Astrocyte of the cerebellum (primary cell): ENCODE measurements around the gene C2orf68.
A peak's percentile ranks its signal among the peaks of the same experiment; 100 is the strongest.
"Not testable (repeated sequence)": the region's sequence is repeated elsewhere in the genome, so short reads cannot be mapped to it uniquely, and the experiment has no call there.

Experiments
- DNase-seq: peaks from one replicate; pipeline ENCODE4 v3.0.0-alpha.2; 2011; ENCODE audit warnings: low read depth
- H3K4me3 ChIP-seq: 2 replicates; pipeline ENCODE4 v1.5.1; 2011; ENCODE audit warnings: mild to moderate bottlenecking, low read depth, low read length, moderate library complexity
- in situ Hi-C: cut with HindIII; loops from 2 replicates; pipeline ENCODE4 v1.10.0; 2017; ENCODE audit warnings: low sequenced_read_pairs
- TF ChIP-seq, protein P1 (sequence below): IDR thresholded peaks from 2 replicates; pipeline ENCODE4 v1.5.1; 2012; ENCODE audit warnings: low read length, low read depth, moderate library complexity, mild to moderate bottlenecking; ENCODE audit errors: missing control alignments

Gene C2orf68

DNA sequence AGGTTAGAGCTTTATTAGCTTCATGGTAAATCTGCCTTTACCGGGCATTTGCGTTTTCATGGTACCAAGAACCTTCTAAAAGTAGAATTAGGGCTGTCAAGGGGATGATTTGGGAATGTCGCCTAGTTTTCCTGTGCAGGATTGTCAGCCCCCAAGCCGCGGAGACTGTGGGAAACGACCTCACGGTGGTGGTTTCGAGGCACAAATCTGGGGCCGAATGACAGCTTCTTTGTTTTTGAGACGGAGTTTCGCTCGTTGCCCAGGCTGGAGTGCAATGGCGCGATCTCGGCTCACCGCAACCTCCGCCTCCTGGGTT, 3.5 kb upstream of the C2orf68 start:
- no peak for DNase-seq
- TF ChIP-seq, protein P1, sequence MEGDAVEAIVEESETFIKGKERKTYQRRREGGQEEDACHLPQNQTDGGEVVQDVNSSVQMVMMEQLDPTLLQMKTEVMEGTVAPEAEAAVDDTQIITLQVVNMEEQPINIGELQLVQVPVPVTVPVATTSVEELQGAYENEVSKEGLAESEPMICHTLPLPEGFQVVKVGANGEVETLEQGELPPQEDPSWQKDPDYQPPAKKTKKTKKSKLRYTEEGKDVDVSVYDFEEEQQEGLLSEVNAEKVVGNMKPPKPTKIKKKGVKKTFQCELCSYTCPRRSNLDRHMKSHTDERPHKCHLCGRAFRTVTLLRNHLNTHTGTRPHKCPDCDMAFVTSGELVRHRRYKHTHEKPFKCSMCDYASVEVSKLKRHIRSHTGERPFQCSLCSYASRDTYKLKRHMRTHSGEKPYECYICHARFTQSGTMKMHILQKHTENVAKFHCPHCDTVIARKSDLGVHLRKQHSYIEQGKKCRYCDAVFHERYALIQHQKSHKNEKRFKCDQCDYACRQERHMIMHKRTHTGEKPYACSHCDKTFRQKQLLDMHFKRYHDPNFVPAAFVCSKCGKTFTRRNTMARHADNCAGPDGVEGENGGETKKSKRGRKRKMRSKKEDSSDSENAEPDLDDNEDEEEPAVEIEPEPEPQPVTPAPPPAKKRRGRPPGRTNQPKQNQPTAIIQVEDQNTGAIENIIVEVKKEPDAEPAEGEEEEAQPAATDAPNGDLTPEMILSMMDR: no peak
- no peak overlapping the region for H3K4me3 ChIP-seq
- in situ Hi-C loops: no loop called here

DNA sequence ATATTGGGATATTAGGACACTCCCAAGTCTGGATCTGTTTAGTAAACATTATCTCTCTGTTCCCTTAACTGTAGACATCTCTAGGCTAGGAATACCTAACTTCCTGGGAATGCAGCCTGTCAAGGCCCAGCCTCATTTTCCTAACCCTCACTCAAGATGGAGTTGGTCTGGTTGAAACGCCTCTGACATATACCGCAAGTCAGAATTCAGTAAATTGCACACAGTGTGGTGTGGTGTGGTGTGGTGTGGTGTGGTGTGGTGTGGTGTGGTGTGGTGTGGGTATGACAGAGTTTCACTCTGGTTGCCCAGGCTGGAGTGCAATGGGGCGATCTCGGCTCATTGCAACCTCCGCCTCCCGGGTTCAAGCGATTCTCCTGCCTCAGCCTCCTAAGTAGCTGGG, 2.9 kb upstream of the C2orf68 start:
- DNase-seq, H3K4me3 ChIP-seq, in situ Hi-C loops: not testable (repeated sequence)

DNA sequence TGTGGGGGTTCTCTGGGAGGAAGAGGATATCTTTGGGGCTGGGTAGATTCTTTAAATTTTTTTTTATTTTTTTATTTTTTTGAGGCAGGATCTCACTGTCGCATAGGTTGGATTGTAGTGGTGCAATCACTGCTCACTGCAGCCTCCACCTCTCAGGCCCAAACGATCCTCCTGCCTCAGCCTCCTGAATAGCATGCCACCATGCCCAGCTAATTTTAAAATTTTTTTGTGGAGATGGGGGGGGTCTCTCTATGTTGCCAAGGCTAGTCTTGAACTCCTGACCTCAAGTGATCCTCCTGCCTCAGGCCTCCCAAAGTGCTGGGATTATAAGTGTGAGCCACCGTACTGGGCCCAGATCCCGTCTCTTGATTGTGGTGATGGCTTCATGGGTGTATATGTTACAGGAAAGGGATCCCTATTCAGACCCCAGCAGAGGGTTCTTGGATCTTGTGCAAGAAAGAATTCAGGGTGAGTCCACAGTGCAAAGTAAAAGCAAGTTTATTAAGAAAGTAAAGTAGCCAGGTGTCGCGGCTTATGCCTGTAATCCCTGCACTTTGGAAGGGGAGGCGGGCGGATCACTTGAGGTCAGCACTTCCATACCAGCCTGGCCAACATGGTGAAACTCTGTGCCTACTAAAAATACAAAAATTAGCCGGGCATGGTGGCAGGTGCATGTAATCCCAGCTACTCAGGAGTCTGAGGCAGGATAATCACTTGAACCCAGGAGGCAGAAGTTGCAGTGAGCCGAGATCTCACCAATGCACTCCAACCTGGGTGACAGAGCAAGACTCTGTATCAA, 2.0 kb upstream of the C2orf68 start:
- DNase-seq: no peak
- in situ Hi-C loops: no loop called here
- no peak overlapping the region for H3K4me3 ChIP-seq
- TF ChIP-seq, protein P1: no peak

DNA sequence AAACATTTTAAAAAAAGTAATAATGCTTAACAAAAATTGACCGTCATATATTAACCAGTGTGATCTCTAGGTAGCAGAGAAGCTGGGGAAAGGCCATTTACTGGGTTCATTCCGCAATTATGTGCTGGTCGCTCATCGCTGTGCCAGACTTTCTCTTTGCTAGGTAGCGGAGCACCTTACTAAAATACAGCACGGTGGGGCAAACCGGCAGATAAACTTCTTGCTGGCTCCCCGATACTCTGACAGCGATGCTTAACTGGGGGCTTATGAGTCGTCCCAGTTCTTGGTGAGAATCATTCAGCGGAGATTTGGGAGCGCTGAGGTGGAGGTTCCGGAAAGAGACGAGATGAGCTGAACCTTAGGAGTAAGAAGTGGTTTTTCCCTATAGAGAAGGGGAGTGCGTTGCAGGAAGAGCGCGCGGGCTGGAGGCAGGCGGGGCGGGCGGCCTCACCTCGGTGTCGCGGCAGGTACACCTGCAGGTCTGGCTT, 605 bp downstream of the C2orf68 start:
- peak overlapping the region; percentile 62 for H3K4me3 ChIP-seq
- in situ Hi-C loops: no loop called here
- no peak for DNase-seq
- TF ChIP-seq, protein P1: no peak

DNA sequence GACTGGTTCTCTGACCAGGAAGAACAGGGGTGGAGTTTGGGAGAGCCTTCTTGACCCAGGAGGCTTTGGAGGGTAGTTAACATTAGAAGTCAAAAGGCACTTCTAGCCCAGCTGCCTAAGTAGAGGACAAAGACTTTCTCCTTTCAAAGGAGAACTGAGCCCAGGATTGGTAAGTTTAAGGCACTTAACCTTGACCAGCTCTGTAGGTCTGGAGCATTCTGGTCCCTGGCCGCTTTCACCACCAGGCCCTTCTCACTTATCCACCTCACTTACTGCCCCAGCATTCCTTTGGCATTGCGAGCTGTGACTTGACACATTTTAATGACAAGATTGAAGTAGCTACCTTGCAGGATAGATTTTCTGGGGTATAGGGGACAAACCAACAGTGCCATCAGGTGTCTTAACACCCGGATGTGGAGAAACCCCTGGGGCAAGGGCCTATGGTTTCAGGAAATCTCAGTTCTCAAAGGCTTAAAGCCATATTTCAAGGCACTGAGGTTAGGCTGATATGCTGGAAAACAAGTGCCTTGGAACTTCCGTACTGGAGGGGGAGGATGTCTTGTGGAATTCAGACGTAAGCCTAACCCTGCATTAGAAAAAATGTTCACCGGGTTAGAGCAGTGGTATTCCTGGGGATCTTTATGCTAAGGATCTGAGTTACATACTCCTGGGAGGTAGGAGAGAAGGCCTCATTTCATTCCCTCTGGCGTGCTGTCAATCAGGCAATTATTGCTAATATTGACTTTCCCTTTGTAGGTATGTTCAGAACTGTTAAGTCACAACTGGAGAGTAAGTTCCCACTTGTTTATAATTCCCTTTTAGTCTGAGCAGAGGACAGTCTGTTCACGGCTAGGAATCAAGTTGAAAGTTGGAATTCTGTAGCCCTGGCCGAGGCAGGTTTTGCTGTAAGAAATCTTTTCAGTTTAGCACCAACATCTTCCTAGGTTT, 4.3 kb downstream of the C2orf68 start:
- TF ChIP-seq, protein P1: no peak
- in situ Hi-C loops: no loop called here
- DNase-seq: no peak
- H3K4me3 ChIP-seq: no peak overlapping the region

DNA sequence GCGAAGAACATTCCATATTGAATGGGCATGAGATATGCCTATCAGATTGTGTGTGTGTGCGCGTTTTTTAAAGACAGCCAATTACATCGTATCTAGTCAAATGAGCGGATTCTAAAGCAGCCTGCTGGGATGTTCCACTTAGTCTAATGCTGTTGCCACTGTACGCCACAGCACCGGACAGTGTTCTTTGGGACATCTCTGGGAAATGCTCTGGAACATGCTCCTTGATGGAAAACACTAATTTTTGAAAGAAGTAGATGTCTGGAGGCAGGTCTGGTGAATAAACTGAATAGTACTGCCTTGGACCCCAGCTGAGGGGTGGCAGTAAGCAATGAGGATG, 5.8 kb downstream of the C2orf68 start:
- no peak for DNase-seq
- peak overlapping the region; percentile 11 for H3K4me3 ChIP-seq
- in situ Hi-C loops: no loop called here
- TF ChIP-seq, protein P1: no peak
